ENCODE measurements around the gene PPP4R3B. TPM values are rescaled to one million over a fixed set of nuclear protein-coding genes. Genes with fewer than 3 reads are reported as not detected.
"Not testable (repeated sequence)": the region's sequence is repeated elsewhere in the genome, so short reads cannot be mapped to it uniquely, and the experiment has no call there.

Gene PPP4R3B
- total RNA-seq, 1 experiment from 2014 or later: 51.4 TPM

- DNase-seq (ENCODE audit: low read depth in 1 of 2, low spot score in 2 of 2); H3K27ac ChIP-seq; H3K9me3 ChIP-seq (replicated peaks); H3K27me3 ChIP-seq (replicated peaks); H3K4me3 ChIP-seq; H3K4me1 ChIP-seq (replicated peaks): not testable (repeated sequence)
- H3K36me3 ChIP-seq: peaks cover 31% of the 10 kb centered on the region
Observed at GRCh38 chr2:55569002-55569401, 48.4 kb downstream of the PPP4R3B start.

GRCh38 chr2:55567298-55567697 lies 50.1 kb downstream of the PPP4R3B start:
- Histone ChIP-seq H3K9me3 (replicated peaks) (no peaks in the 10 kb centered on the region), H3K27me3 (replicated peaks) (no peaks in the 10 kb centered on the region), H3K27ac (no peak overlapping the region), H3K4me3 (no peak overlapping the region), H3K36me3 (peaks cover 37% of the 10 kb centered on the region), H3K4me1 (replicated peaks) (no peaks in the 10 kb centered on the region)
- no peak for DNase-seq (ENCODE audit: low read depth in 1 of 2, low spot score in 2 of 2)

- H3K4me1 ChIP-seq (replicated peaks): no peaks in the 10 kb centered on the region
- H3K9me3 ChIP-seq (replicated peaks): no peaks in the 10 kb centered on the region; the same call in 1 of the 2 replicates
- H3K27ac ChIP-seq: no peak overlapping the region
- no peaks in the 10 kb centered on the region for H3K27me3 ChIP-seq (replicated peaks)
- DNase-seq (ENCODE audit: low read depth in 1 of 2, low spot score in 2 of 2): no peak
- peaks cover 52% of the 10 kb centered on the region for H3K36me3 ChIP-seq
- no peak overlapping the region for H3K4me3 ChIP-seq
Observed at GRCh38 chr2:55565613-55566012, 51.8 kb downstream of the PPP4R3B start.

GRCh38 chr2:55560855-55561254 lies 56.6 kb downstream of the PPP4R3B start:
- peaks cover 84% of the 10 kb centered on the region for H3K36me3 ChIP-seq
- no peak overlapping the region for H3K27ac ChIP-seq
- H3K27me3 ChIP-seq (replicated peaks): no peaks in the 10 kb centered on the region
- no peaks in the 10 kb centered on the region; the same call in 1 of the 2 replicates for H3K9me3 ChIP-seq (replicated peaks)
- no peak overlapping the region for H3K4me3 ChIP-seq
- no peaks in the 10 kb centered on the region for H3K4me1 ChIP-seq (replicated peaks)
- no peak for DNase-seq (ENCODE audit: low read depth in 1 of 2, low spot score in 2 of 2)

- Histone ChIP-seq H3K27ac (no peak overlapping the region), H3K36me3 (peaks cover 74% of the 10 kb centered on the region), H3K9me3 (replicated peaks) (no peaks in the 10 kb centered on the region; the same call in 1 of the 2 replicates), H3K4me3 (no peak overlapping the region), H3K27me3 (replicated peaks) (no peaks in the 10 kb centered on the region), H3K4me1 (replicated peaks) (no peaks in the 10 kb centered on the region)
- no peak for DNase-seq (ENCODE audit: low read depth in 1 of 2, low spot score in 2 of 2)
Observed at GRCh38 chr2:55556809-55557208, 60.6 kb downstream of the PPP4R3B start.

- H3K4me1 ChIP-seq (replicated peaks): peaks cover under 1% of the 10 kb centered on the region; the same call in 1 of the 2 replicates
- H3K36me3 ChIP-seq: peaks cover 65% of the 10 kb centered on the region
- H3K4me3 ChIP-seq: no peak overlapping the region
- no peaks in the 10 kb centered on the region for H3K27me3 ChIP-seq (replicated peaks)
- no peak overlapping the region for H3K27ac ChIP-seq
- H3K9me3 ChIP-seq (replicated peaks): no peaks in the 10 kb centered on the region; the same call in 1 of the 2 replicates
- DNase-seq (ENCODE audit: low read depth in 1 of 2, low spot score in 2 of 2): no peak
Observed at GRCh38 chr2:55555977-55556376, 61.4 kb downstream of the PPP4R3B start.

- Histone ChIP-seq H3K4me1 (replicated peaks) (peaks cover 5% of the 10 kb centered on the region), H3K27ac (no peak overlapping the region), H3K27me3 (replicated peaks) (no peaks in the 10 kb centered on the region), H3K9me3 (replicated peaks) (no peaks in the 10 kb centered on the region), H3K4me3 (no peak overlapping the region), H3K36me3 (peaks cover 47% of the 10 kb centered on the region)
- no peak for DNase-seq (ENCODE audit: low read depth in 1 of 2, low spot score in 2 of 2)
Observed at GRCh38 chr2:55553321-55553720, 64.1 kb downstream of the PPP4R3B start.

- no peaks in the 10 kb centered on the region for H3K27me3 ChIP-seq (replicated peaks)
- H3K4me1 ChIP-seq (replicated peaks): peaks cover 5% of the 10 kb centered on the region
- H3K36me3 ChIP-seq: peaks cover 26% of the 10 kb centered on the region
- no peak overlapping the region for H3K4me3 ChIP-seq
- no peak overlapping the region for H3K27ac ChIP-seq
- peak in 1 of 2 experiments; percentile 63 for DNase-seq (ENCODE audit: low read depth in 1 of 2, low spot score in 2 of 2)
- H3K9me3 ChIP-seq (replicated peaks): no peaks in the 10 kb centered on the region
Observed at GRCh38 chr2:55550368-55551102, 66.9 kb downstream of the PPP4R3B start.

- DNase-seq (ENCODE audit: low read depth in 1 of 2, low spot score in 2 of 2); H3K4me1 ChIP-seq (replicated peaks); H3K4me3 ChIP-seq; H3K27me3 ChIP-seq (replicated peaks); H3K9me3 ChIP-seq (replicated peaks); H3K27ac ChIP-seq: not testable (repeated sequence)
- peaks cover 30% of the 10 kb centered on the region for H3K36me3 ChIP-seq
Observed at GRCh38 chr2:55547679-55548078, 69.7 kb downstream of the PPP4R3B start.

GRCh38 chr2:55547001-55547400 lies 70.4 kb downstream of the PPP4R3B start:
- H3K9me3 ChIP-seq (replicated peaks): no peaks in the 10 kb centered on the region
- DNase-seq (ENCODE audit: low read depth in 1 of 2, low spot score in 2 of 2): no peak
- H3K4me1 ChIP-seq (replicated peaks): peaks cover 5% of the 10 kb centered on the region

GRCh38 chr2:55530539-55531081 lies 86.8 kb downstream of the PPP4R3B start:
- H3K4me1 ChIP-seq (replicated peaks): no peaks in the 10 kb centered on the region
- DNase-seq (ENCODE audit: low read depth in 1 of 2, low spot score in 2 of 2): no peak
- no peaks in the 10 kb centered on the region for H3K9me3 ChIP-seq (replicated peaks)
- no peak overlapping the region for H3K27ac ChIP-seq
- no peak overlapping the region for H3K4me3 ChIP-seq
- peaks cover 8% of the 10 kb centered on the region; the same call in 1 of the 2 replicates for H3K36me3 ChIP-seq
- H3K27me3 ChIP-seq (replicated peaks): no peaks in the 10 kb centered on the region

More at GRCh38 chr2:55547001-55547400, 70.4 kb downstream of the PPP4R3B start:
- no peaks in the 10 kb centered on the region for H3K27me3 ChIP-seq (replicated peaks)
- peaks cover 28% of the 10 kb centered on the region for H3K36me3 ChIP-seq
- no peak overlapping the region for H3K4me3 ChIP-seq
- H3K27ac ChIP-seq: no peak overlapping the region

GRCh38 chr2:55526174-55526573 lies 91.2 kb downstream of the PPP4R3B start:
- Histone ChIP-seq H3K4me3 (no peak overlapping the region), H3K27ac (no peak overlapping the region), H3K27me3 (replicated peaks) (no peaks in the 10 kb centered on the region), H3K36me3 (peaks cover 13% of the 10 kb centered on the region), H3K4me1 (replicated peaks) (no peaks in the 10 kb centered on the region), H3K9me3 (replicated peaks) (no peaks in the 10 kb centered on the region)
- no peak for DNase-seq (ENCODE audit: low read depth in 1 of 2, low spot score in 2 of 2)

GRCh38 chr2:55524884-55525437 lies 92.5 kb downstream of the PPP4R3B start:
- no peak overlapping the region for H3K27ac ChIP-seq
- H3K4me1 ChIP-seq (replicated peaks): peaks cover 9% of the 10 kb centered on the region
- no peak overlapping the region for H3K4me3 ChIP-seq
- no peaks in the 10 kb centered on the region for H3K9me3 ChIP-seq (replicated peaks)
- no peak for DNase-seq (ENCODE audit: low read depth in 1 of 2, low spot score in 2 of 2)
- H3K27me3 ChIP-seq (replicated peaks): no peaks in the 10 kb centered on the region
- peaks cover 13% of the 10 kb centered on the region for H3K36me3 ChIP-seq

All from SJSA1 (cell line).